ENCODE results near the gene CADM2. TPM values are rescaled to one million over a fixed set of nuclear protein-coding genes. Genes with fewer than 3 reads are reported as not detected.

Gene CADM2
- total RNA-seq, 1 donor from 2014 or later = 4.4 TPM

DNA sequence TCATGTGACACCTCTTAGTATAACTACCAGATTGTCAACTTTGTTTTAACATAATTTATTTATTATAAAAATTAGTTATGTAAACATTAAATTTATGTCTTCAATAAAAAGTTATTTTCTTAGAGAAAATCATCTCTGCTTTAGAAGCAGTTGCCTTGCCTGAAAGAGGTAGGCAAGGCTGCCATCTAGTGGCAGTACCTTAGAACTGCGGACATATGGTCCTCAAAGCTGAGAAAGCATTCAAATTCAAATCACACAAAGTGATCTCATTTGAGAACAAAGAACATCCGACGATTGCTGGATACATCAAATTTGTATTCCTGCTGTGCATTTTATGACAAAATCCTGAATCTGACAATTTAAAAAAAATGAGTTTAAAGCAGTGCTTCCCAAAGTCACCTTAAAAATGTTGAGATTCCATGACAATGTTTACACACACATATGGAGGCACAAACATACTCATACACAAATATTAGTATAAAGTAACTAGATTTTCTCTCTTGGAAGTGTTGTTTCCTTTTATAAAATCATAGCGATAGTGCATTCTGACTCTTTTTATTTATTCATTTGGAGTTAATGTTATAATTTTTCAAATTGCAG is 617.4 kb downstream of the CADM2 start:
- Mint-ChIP-seq H3K27me3 (no peaks in the 10 kb centered on the region), H3K4me1 (ENCODE audit: low read depth) (no peaks in the 10 kb centered on the region)
- peak; percentile 46 for DNase-seq (ENCODE audit: low spot score, unreplicated experiment)

DNA sequence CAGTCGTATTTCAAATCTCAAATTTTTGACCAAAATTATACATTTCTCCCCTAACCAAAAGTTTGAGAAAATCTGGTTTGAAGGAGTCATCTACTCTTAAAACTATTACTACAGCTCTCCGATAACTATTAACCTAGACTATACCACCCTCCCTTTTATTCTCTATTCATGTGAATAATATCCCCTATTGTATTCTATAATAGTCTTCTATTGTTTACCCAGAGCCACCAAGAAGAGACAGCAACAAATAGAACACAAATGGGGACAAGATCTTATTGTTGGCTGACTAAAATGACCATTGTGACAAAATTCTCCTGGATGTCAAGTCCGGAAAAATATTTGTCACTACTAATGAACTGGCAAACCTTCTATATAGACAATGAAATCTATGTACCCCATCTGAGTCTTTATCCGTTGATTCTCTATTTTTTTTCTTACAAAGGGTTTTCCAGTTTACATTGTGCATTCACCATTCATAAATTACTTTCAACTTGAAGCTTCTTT is 618.0 kb downstream of the CADM2 start:
- DNase-seq (ENCODE audit: low spot score, unreplicated experiment) = no peak
- Mint-ChIP-seq H3K36me3 (ENCODE audit: insufficient read depth) (no peaks in the 10 kb centered on the region), H3K4me3 (ENCODE audit: low read depth) (no peak overlapping the region), H3K27ac (no peak overlapping the region), H3K4me1 (ENCODE audit: low read depth) (no peaks in the 10 kb centered on the region), H3K27me3 (no peaks in the 10 kb centered on the region), H3K9me3 (ENCODE audit: low read depth) (peaks cover 6% of the 10 kb centered on the region)
- TF ChIP-seq, protein P1, sequence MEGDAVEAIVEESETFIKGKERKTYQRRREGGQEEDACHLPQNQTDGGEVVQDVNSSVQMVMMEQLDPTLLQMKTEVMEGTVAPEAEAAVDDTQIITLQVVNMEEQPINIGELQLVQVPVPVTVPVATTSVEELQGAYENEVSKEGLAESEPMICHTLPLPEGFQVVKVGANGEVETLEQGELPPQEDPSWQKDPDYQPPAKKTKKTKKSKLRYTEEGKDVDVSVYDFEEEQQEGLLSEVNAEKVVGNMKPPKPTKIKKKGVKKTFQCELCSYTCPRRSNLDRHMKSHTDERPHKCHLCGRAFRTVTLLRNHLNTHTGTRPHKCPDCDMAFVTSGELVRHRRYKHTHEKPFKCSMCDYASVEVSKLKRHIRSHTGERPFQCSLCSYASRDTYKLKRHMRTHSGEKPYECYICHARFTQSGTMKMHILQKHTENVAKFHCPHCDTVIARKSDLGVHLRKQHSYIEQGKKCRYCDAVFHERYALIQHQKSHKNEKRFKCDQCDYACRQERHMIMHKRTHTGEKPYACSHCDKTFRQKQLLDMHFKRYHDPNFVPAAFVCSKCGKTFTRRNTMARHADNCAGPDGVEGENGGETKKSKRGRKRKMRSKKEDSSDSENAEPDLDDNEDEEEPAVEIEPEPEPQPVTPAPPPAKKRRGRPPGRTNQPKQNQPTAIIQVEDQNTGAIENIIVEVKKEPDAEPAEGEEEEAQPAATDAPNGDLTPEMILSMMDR (IDR thresholded peaks at IDR 0.05; ENCODE audit: unreplicated experiment) = no peak

More for the DNA sequence above, 617.4 kb downstream of the CADM2 start:
- H3K9me3 Mint-ChIP-seq (ENCODE audit: low read depth) = peaks cover 6% of the 10 kb centered on the region
- TF ChIP-seq, protein P1 (IDR thresholded peaks at IDR 0.05; ENCODE audit: unreplicated experiment) = peak; percentile 97
- no peak overlapping the region for H3K4me3 Mint-ChIP-seq (ENCODE audit: low read depth)
- no peak overlapping the region for H3K27ac Mint-ChIP-seq
- no peaks in the 10 kb centered on the region for H3K36me3 Mint-ChIP-seq (ENCODE audit: insufficient read depth)

DNA sequence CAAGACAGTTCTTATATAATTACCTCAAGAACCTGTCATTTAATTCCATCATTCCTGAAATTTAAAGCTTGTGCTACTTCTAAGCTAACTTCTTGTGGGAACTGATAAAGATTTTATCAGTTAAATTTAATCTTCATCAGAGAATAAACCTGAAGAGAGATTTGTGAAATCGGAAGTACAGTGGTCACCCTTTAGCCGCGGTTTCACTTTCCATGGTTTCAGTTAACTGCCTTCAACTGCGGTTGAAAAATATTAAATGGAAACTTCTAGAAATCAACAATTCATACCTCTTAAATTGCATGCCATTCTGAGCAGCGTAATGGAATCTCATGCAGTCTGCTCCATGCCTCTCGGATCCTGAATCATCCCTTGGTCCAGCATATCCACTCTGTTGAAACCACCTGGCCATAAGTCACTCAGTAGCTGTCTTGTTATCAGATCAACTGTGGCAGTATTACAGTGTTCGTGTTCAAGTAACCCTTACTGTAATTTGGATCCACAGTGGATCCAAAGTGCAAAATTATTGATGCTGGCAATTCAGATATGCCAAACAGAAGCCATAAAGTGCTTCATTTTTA is 626.1 kb downstream of the CADM2 start:
- TF ChIP-seq, protein P1 (IDR thresholded peaks at IDR 0.05; ENCODE audit: unreplicated experiment) = no peak

DNA sequence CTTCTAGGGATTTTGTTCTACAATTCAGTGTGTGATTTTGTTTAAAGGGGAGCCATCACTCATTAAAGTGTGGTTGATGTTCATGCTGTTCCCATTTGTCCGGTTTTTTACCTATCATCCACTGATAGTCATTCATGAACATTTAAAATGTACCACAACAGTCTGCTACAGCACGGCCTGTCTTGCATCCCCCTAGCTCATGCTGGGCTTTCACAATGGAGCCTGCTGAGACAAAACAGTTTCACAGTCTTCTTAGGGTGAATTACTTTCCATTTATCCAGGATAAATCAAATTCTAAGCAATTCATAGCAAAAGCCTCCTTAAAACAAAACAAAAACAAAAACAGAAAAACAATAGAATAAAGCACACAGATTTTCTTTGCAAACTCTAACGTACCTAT is 627.2 kb downstream of the CADM2 start:
- H3K27me3 Mint-ChIP-seq = no peaks in the 10 kb centered on the region
- no peak for DNase-seq (ENCODE audit: low spot score, unreplicated experiment)
- no peak overlapping the region for H3K27ac Mint-ChIP-seq
- H3K9me3 Mint-ChIP-seq (ENCODE audit: low read depth) = no peaks in the 10 kb centered on the region
- TF ChIP-seq, protein P1 (IDR thresholded peaks at IDR 0.05; ENCODE audit: unreplicated experiment) = no peak
- peaks cover 5% of the 10 kb centered on the region for H3K4me1 Mint-ChIP-seq (ENCODE audit: low read depth)
- H3K36me3 Mint-ChIP-seq (ENCODE audit: insufficient read depth) = no peaks in the 10 kb centered on the region
- H3K4me3 Mint-ChIP-seq (ENCODE audit: low read depth) = no peak overlapping the region

More for the DNA sequence above, 626.1 kb downstream of the CADM2 start:
- Mint-ChIP-seq H3K36me3 (ENCODE audit: insufficient read depth) (no peaks in the 10 kb centered on the region), H3K27me3 (no peaks in the 10 kb centered on the region), H3K9me3 (ENCODE audit: low read depth) (no peaks in the 10 kb centered on the region), H3K4me1 (ENCODE audit: low read depth) (peaks cover 5% of the 10 kb centered on the region), H3K4me3 (ENCODE audit: low read depth) (no peak overlapping the region), H3K27ac (no peak overlapping the region)
- DNase-seq (ENCODE audit: low spot score, unreplicated experiment) = no peak

DNA sequence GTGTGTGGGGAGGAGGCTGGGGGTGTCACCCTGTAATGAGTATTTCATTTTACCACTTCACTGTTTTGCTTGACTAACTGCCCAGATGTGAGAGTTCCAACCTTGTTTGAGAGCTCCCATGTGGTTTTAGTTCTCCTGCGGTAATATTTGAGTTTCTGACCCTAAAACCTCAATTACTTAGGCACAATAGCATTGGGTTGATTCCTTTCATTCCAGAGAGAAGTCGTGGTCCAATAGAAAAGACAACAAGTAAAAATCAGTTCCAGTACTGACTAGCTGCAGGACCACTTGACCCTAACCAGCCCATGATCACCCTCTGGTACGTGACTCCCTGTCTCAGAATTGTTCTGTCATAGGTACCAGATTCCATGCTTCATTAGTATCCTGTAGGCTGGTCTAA is 630.4 kb downstream of the CADM2 start:
- Mint-ChIP-seq H3K4me3 (ENCODE audit: low read depth) (no peak overlapping the region), H3K9me3 (ENCODE audit: low read depth) (no peaks in the 10 kb centered on the region), H3K27ac (no peak overlapping the region), H3K36me3 (ENCODE audit: insufficient read depth) (no peaks in the 10 kb centered on the region), H3K27me3 (no peaks in the 10 kb centered on the region), H3K4me1 (ENCODE audit: low read depth) (peaks cover 5% of the 10 kb centered on the region)
- no peak for DNase-seq (ENCODE audit: low spot score, unreplicated experiment)
- TF ChIP-seq, protein P1 (IDR thresholded peaks at IDR 0.05; ENCODE audit: unreplicated experiment) = no peak
